T follicular helper cell (primary cell): Measurements from ENCODE around the gene DNMT3L.
"Not testable (repeated sequence)": the region's sequence is repeated elsewhere in the genome, so short reads cannot be mapped to it uniquely, and the experiment has no call there.

Experiments used
- DNase-seq: peaks from one replicate; pipeline ENCODE4 v3.0.0-alpha.2; 2020; ENCODE audit warnings: low read depth

The DNMT3L gene

DNA sequence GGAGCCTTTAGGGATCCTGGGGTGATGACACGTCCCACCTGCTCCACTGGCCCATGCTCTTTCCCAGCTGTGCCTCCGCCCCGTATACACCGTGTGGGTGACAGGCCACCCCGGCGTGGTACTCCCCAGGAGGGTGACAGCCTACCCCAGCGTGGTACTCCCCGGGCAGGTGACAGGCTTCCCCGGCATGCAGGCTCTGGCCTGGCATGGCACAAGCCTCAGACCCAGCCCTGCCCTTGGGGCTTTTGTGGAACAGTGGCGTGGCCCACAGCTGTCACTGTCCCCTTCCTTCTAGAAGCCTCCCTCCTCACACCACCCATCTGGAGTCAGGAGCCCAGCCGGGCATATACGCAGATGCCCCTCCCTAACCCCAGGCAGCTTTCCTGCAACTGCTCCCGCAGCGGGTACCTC is 33.5 kb upstream of the DNMT3L start:
- no peak for DNase-seq

- no peak for DNase-seq
These were observed 32.9 kb upstream of the DNMT3L start for GRCh38 chr21:44294391-44295162.

GRCh38 chr21:44293551-44294231 is 32.0 kb upstream of the DNMT3L start:
- no peak for DNase-seq

GRCh38 chr21:44292812-44293195 is 31.1 kb upstream of the DNMT3L start:
- no peak for DNase-seq

DNA sequence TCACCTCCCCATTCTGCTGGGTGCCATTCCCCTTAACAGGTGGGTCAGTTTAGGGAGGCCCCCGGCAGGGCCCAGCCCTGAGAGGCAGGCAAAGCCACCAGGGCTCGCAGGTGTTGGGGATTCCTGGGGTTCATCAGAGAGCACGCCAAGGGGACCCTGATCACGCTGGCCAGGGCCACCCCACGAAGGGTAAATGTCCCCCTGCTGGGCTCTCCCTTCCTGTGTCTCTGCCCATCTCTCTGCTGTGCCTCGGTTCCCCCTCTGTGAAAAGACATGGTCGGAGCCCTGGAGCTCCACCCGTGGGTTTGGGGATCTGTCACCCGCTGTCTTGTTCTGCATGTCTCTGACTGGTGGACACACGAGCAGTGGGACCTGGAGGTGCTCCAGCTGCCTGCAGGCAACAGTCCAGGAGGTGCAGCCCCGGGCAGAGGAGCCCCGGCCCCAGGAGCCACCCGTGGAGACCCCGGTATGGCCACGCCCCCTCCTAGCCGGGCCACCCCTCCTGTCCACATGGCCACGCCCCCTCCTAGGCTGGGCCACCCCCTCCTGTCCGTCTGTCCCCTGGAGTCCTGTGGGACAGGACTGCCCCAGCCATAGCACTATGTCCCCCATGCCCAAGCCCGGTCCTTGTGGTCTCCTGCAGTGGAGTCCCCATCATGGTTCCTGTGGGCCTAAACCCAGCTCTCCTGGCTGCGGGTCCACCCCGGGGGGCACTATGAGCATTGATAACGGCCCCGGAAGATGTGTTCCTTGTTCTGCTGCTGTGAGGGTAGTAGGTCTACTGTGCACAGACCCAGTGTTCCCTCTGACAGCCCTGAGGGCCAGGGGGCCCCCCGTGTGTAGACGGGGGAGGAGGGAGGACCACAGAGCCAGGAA is 30.5 kb upstream of the DNMT3L start:
- DNase-seq: no peak

- no peak for DNase-seq
These were observed 29.6 kb upstream of the DNMT3L start for GRCh38 chr21:44291078-44291935.

DNA sequence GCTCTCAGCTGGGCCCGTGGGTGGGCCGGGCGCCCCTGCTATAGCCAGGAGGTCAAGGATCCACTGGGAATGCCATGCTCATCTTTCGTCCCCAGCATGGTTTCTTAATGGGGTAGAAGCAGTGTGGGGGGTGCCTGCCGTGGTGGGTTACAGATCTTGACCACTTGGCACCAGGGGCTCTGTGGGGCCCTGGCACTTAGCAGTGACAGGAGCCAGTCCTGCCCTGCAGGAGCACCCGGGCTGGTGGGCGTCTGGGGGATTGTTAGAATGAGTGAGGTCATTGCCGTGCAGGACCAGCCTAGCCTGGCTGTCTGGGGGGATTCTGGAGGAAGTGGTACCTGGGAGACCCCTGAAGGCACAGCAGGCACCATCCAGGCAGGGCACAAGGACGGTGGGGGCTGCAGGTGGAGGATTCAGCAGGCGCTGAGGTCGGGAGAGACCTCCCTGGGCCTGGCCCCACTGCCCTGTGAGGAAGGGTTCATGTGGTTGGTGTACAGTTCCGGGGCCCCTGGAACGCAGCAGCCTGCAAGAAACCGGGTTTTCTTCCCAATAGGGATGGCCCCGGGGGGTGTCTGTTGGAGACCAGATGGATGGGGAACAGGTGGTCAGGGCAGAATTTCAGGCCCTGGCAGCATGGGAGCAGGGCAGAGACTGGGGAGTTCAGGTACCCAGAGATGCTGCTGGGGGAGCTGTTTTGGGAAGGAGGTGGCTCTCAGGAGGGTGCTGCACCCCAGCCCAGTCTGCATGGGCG is 28.8 kb upstream of the DNMT3L start:
- no peak for DNase-seq

DNA sequence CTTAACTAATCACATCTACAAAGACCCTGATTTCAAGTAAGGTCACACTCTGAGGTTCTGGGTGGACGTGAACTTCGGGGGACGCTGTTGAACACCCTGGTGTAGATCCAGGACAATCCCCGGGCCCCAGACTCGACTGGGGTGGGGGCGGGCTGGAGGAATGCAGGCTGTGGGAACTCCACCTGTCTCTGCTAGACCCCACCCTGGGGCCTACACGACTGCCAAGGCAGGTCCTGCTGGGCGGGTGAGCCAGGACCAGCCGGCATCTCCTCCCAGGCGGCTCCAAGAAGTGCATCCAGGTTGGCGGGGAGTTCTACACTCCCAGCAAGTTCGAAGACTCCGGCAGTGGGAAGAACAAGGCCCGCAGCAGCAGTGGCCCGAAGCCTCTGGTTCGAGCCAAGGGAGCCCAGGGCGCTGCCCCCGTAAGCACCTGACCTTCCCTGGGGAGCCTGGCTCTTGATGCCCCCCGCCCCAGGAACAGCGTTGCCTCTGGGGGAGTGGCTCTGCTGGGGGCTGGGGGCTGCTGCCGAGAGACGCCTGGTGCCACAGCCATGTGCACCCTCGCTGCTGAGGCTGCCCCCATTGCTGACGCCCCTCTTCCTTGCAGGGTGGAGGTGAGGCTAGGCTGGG is 27.8 kb upstream of the DNMT3L start:
- no peak for DNase-seq

DNA sequence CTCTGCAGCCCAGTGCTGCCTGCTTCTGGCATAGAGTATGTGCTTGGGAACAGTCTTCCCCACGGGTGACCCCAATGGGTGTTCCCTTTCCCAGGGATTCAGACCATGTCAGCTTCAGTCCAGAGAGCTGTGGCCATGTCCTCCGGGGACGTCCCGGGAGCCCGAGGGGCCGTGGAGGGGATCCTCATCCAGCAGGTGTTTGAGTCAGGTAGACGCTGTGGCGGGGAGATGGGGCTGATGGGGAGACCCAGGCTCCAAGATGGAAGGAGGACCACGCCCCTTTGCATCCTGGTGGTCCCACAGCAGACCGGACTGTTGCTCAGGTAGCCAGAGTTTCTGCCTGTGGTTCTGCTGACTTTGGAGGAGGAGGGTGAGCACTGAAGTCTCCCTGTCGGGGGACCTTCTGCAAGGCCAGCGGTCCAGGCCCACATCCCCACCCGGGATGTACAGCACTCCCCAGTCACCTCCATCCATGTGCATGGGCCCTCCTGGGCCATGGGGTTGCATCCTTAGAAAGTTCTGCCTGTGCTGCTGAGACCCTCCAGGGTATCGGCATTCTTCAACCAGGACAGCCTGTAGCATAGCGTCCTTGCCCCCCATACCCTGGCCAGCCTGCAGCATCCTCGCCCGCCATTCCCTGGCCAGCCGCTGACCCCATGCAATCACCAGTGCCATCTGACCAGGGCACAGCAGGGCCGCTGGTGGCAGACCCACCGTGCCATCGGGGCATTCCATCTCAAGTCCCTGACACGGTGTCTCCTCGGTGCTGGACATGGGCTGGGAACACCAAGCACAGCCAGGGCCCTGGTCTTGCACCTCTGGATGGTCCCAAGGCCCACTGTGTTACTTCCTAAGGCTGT is 26.8 kb upstream of the DNMT3L start:
- no peak for DNase-seq

DNA sequence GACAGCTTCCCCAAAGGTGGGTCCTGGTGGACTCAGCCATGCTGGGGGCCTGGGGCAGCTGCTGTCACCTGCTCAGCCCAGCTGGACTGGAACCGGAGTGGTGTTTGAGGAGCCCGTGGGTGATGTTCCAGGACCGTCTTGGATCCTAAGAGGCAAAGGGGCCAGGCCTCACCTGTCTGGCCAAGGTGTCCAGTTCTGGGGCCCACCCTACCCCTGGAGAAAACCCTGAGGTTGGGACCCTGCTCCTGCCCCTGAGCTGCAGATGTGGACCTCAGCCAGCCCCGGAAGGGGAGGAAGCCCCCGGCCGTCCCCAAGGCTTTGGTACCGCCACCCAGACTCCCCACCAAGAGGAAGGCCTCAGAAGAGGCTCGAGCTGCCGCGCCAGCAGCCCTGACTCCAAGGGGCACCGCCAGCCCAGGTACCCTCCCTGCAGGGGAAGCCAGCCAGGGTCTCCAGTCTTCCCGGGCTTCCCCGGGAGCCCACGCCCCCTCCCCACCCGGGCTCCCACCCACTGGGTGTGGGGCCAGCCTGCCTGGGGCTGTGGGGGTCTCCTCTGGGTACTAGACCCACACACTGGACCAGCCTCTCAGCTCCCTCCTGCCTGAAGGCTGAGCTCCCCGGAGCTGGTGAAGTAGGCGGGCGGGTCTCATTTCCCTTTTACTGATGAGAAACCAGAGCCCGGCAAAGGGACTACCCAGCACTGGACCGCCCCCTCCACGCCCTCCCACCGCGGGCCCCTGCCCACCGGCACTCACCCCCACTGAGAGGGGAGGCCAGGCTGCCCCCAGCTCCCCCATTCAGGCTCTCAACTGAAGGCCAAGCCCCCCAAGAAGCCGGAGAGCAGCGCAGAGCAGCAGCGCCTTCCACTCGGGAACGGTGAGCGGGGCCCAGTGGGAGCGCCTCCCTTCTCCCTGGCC is 25.3 kb upstream of the DNMT3L start:
- DNase-seq: no peak

DNA sequence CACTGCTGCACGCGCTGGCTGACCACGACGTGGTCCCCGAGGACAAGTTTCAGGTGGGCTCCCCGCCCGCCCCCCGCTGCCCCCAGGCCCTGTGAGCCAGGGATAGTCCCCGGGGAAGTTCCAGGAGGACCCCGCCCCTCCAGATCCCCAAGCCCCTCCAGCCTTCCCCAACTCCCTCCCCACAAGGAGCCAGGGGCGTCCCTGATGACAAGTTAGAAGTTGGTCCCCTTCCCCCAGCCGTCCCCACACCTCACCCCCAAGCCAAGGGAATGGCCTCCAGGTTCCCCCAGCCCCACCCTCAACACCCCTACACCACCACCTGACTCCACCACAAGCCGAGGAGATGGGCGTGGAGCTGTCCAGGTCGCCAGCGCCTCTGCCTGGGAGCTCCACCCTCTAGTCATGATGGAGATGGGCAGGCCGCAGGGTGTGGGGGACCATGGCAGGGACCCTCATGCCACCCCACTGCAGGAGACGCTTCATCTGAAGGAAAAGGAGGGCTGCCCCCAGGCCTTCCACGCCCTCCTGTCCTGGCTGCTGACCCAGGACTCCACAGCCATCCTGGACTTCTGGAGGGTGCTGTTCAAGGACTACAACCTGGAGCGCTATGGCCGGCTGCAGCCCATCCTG is 24.5 kb upstream of the DNMT3L start:
- DNase-seq: no peak

DNA sequence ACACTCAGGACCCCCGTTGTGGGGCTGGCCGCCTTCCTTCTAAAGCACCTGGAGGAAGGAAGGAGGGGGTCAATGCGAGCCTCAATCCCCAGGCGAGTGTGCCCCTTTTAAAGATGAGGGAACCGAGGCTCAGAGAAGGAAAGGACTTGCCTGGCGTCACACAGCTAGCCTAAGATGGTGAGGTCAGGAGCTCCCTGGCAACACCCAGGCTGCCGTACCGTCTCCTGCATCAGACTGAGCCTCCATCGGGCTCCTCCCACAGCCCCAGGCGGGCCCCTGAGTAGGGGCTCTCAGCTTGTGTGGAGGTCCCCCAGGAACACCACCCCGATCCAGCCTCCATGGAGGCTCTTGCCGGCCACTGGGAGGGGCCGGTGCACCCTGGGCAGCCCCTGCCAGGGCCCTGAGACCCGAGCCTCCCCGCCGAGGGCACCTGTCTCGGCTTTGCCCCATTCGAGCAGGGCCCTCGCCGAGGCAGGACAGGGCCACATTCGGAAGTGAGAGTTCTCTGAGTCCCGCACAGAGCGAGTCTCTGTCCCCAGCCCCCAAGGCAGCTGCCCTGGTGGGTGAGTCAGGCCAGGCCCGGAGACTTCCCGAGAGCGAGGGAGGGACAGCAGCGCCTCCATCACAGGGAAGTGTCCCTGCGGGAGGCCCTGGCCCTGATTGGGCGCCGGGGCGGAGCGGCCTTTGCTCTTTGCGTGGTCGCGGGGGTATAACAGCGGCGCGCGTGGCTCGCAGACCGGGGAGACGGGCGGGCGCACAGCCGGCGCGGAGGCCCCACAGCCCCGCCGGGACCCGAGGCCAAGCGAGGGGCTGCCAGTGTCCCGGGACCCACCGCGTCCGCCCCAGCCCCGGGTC is 23.7 kb upstream of the DNMT3L start, which contains the start of gene AIRE:
AIRE (plus strand) TSS at position 739 of the 855 bp plus-strand sequence. CDS start 131 bp downstream, outside the sequence.
- DNase-seq: no peak

DNA sequence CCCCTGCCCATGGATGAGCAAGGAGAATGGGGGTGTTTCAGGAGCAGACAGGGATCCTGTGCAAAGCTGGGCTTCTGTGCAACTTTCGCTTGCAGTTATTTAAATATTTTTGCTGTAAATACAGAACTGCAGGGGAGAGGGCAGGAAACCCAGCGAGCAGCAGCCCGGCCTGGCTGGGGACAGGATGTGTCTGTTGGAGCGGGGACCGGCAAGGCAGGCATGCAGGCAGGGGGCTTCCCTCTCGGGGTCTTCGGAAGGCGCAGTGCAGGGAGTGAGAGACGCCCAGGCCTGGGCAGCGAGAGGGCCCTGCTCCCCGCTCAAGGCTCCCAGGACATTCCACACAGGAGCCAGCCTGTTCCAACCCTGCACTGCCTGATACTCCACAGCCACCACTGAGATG is 22.3 kb upstream of the DNMT3L start:
- DNase-seq: no peak

DNA sequence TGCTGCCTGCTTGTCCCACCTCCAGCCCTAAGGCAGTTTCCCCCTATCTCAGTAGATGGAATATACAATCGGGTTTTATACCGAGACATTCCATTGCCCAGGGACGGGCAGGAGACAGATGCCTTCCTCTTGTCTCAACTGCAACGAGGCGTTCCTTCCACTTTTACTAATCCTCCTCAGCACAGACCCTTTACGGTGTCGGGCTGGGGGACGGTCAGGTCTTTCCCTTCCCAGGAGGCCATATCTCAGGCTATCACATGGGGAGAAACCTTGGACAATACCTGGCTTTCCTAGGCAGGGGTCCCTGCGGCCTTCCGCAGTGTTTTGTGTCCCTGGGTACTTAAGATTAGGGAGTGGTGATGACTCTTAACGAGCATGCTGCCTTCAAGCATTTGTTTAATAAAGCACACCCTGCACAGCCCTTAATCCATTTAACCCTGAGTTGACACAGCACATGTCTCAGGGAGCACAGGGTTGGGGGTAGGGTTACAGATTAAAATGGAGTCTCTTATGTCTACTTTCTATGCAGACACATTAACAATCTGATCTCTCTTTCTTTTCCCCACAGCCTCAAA is 21.6 kb upstream of the DNMT3L start:
- not testable (repeated sequence) for DNase-seq

DNA sequence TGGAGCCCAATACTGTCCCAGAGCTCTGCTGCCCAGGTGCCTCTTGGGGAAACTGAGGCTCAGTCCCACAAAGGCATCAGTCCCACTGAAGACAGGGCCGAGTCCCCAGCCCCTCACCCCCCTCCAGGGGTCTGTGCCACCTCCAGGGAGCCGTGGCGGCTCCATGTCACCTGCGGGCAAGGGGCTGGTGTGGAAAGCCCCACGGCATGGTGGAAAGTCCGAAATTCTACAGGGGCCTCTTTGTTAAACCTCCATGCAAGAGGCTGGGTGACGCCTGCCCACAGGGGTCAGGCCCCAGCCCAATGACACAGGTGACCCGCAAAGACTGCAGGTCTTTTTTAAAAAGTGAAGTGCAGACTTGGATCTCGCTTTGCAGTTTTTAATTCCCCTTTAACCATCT is 20.7 kb upstream of the DNMT3L start:
- DNase-seq: no peak

DNA sequence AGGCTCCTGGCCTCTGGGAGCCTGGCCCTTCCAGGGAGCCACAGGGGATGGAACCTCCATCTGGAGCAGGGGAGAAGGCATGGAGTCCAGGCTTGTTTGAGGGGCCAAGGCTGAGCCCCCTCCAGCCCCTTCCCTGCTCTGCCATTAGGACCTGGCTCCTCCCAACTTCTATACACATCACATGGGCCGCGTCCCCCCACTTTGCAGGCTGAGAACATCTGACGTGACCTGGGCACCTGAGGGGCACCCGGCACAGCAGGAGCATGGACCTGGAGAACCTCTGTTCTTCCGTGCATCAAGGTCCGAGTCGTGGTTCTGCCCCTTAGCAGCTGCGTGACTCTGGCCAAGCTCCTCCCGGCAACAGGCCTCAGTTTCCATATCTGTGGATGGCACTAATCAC is 20.1 kb upstream of the DNMT3L start:
- DNase-seq: no peak
